Uterus (tissue), 2 donors: ENCODE results near the gene ACTMAP.

ENCODE experiments used
- POLR2A ChIP-seq, 2 donors: fragments of 450-650 bp; IDR thresholded peaks; one replicate each; pipeline ENCODE4 v1.6.1; 2016; ENCODE audit warnings: antibody characterized with exemption in 2 of 2, mild to moderate bottlenecking in 1 of 2, moderate library complexity in 1 of 2
- TF ChIP-seq, protein P1 (sequence below), 4 experiments: fragments of 200-600 bp in 2 of 4; fragments of 450-650 bp in 2 of 4; sonication (generic) in 2 of 4; IDR thresholded peaks; one replicate each; pipeline ENCODE4 v1.5.1; 2016 to 2019; ENCODE audit warnings: antibody characterized with exemption in 4 of 4, mild to moderate bottlenecking in 2 of 4, moderate library complexity in 1 of 4

DNA sequence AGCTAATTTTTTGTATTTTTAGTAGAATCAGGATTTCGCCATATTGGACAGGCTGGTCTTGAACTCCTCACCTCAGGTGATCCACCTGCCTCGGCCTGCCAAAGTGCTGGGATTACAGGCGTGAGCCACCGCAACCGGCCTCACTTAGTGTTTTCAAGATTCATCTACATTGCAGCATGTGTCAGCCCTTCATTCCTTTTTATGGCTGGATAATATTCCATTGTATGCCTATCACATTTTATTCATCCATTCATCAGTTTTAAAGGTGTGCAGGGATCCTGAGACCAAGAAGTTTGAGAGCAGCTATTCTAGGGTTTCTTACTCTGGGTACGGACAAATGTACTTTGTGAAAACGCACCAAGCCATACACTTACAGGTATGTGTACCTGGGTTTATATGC, 42.7 kb downstream of the ACTMAP start:
- TF ChIP-seq, protein P1, sequence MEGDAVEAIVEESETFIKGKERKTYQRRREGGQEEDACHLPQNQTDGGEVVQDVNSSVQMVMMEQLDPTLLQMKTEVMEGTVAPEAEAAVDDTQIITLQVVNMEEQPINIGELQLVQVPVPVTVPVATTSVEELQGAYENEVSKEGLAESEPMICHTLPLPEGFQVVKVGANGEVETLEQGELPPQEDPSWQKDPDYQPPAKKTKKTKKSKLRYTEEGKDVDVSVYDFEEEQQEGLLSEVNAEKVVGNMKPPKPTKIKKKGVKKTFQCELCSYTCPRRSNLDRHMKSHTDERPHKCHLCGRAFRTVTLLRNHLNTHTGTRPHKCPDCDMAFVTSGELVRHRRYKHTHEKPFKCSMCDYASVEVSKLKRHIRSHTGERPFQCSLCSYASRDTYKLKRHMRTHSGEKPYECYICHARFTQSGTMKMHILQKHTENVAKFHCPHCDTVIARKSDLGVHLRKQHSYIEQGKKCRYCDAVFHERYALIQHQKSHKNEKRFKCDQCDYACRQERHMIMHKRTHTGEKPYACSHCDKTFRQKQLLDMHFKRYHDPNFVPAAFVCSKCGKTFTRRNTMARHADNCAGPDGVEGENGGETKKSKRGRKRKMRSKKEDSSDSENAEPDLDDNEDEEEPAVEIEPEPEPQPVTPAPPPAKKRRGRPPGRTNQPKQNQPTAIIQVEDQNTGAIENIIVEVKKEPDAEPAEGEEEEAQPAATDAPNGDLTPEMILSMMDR (IDR thresholded peaks at IDR 0.05): no peak
- no peak for TF ChIP-seq POLR2A (IDR thresholded peaks at IDR 0.05)
